GM21717 (cell line): ENCODE measurements around the gene CSNK1D.

Experiments used
- ATAC-seq: cut with Tn5 transposase; IDR thresholded peaks from one replicate; pipeline ENCODE4 v1.9.1; 2021; ENCODE audit warnings: mild to moderate bottlenecking, moderate library complexity; ENCODE audit not compliant: unreplicated experiment

Gene CSNK1D

GRCh38 chr17:82273327-82274133 is at the start of gene CSNK1D:
TSS of gene CSNK1D (minus strand) at chr17:82273700. CDS start at chr17:82273381, 319 bp downstream.
- ATAC-seq = peak; percentile 55

- ATAC-seq = no peak
Measured at GRCh38 chr17:82322526-82323453, 49.3 kb upstream of the CSNK1D start.

DNA sequence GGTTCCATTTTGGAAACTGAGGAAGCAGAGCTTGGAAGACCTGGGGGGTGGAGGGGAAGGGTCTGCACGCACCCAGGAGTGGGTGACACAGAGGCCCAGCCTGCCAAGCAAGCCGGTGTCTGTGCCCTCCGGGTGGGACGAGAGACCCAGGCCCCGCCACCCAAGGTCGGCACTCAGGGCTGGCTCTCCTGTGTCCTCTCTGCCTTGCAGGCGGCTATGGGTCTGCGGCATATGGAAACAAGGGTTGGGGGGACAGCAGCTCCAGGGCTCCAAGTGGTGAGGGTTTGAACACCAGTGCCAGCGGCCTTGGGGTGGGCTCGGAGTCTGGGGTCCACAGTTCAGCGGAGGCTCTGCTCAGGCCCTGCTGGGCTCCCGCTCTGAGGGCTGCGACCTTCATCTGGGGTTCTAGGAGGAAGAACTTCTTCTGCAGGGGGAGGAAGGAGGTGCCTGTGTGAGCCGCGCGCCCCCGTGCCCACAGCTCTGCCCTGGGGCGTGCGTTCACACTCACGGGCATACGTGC is 48.5 kb upstream of the CSNK1D start:
- no peak for ATAC-seq

DNA sequence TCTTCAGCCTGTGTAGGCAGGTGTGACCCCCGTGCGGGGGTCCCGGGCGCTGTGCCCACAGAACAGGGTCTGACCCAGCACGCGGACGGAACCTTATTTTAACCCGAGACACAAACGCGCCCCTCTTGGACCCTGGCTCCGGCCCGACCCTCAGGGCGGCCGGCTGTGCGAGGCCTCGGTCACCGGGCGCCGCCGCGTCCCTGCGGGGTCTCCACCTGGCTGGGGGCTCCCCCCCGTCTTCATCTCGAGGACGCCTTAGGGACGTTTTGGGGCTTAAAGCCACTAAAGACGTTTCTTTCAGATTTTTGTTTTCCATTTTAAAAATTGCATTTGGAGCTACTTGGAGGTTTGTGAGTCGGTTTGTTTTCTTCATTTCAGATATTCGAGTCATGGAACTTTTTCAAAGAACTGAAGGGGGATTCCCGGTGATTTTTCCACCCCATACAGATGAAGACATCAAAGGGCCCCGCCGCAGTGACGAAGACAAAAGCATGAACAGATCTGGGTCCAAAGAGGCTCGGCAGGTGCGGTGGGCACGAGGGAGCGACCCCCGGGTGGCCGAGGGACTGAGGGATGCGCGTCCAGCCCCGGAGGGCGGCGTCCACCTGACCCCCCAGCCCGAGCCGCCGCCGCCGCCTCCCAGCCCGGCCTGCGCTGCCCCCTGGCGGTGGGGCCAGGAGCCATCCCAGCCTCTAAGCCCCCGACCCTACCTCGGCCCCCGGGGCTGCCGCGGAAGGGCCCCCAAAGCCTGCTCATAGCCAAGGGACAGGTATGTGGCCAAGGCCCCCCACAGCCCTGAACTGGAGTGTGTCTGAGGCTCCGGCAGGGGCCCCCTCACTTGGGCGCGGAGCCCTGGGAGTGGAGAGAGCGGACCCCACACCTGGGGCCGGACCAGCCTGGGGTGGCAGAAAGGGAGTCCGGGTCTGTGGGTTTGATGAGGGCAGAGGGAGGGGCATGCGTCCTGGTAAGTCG is 47.7 kb upstream of the CSNK1D start:
- no peak for ATAC-seq

DNA sequence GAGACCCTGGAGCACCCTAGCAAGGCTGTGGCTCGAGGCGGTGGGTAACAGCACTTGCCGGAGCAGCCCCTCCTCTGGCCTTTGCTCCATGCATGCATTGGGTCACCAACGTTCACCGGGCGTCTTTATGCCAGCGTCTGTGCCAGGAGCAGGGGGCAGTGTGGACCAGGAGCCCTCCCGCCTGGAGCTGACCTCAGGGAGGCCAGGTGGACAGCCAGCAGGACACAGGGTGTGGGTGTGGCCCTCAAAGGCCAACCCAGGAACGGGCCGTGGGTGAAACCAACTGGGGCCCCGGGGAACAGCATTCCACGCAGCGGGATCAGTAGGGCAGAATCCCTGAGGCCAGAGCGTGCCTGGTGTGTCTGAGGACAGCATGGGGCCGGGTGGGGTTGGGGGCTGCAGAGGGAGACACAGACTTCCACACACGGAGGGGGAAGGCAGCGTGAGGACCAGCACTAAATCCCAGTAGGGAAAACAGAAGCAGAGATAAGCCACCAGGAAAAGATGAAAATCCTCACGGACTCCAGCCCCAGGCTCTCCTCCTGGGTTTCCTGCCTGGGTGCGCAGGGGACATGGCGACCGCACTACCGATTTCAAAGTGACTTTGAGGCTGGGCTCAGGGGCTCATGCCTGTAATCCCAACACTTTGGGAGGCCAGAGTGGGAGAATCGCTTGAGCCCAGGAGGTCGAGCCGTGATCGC is 46.8 kb upstream of the CSNK1D start:
- ATAC-seq = no peak

GRCh38 chr17:82319619-82320062 is 46.1 kb upstream of the CSNK1D start:
- ATAC-seq = no peak

- ATAC-seq = no peak
Measured at GRCh38 chr17:82318772-82319606, 45.5 kb upstream of the CSNK1D start.

GRCh38 chr17:82318169-82318498 is 44.6 kb upstream of the CSNK1D start:
- no peak for ATAC-seq

- ATAC-seq = no peak
Measured at GRCh38 chr17:82317394-82318168, 44.1 kb upstream of the CSNK1D start, which contains the start of gene CD7. TSS of gene CD7 (minus strand) at chr17:82317608. CDS start at chr17:82317495, 113 bp downstream.

- ATAC-seq = no peak
Measured at GRCh38 chr17:82316651-82317393, 43.3 kb upstream of the CSNK1D start.

DNA sequence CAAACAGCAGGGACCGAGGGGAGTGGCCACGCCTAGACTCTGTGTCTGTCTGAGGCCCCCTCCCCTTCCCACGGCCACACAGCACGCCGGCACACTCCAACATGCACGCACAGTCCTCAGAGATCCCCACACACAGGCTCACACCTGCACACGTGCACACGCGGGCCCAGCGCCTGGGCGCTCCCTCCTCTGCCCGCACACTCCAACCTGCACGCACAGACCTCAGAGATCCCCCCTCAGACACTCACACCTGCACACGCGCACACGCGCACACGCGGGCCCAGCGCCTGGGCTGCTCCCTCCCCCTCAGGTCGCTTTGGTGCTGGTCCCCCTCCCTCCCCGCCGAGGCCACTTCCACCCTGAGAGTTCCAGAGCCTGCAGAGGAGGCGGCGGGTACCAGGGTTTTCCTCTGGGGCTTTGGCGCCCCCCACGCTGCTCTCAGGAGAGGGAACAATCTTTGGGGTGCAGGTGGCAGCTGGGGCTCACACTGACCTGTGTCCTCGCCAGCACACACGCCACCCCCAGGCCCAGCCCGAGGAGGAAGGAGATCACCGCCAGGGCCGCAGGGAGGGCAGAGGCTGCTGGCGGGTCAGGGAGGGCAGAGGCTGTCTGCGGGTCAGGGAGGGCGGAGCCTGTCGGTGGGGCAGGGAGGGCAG is 42.3 kb upstream of the CSNK1D start:
- no peak for ATAC-seq

GRCh38 chr17:82314727-82315605 is 41.5 kb upstream of the CSNK1D start:
- no peak for ATAC-seq

GRCh38 chr17:82314012-82314726 is 40.7 kb upstream of the CSNK1D start:
- ATAC-seq = no peak

GRCh38 chr17:82313195-82314011 is 39.9 kb upstream of the CSNK1D start:
- no peak for ATAC-seq
